Loucy (cell line): ENCODE data around the gene GZMM.

Experiments used
- H2AFZ ChIP-seq: fragments of 200-600 bp; sonication (generic); 2 replicates; pipeline ENCODE4 v1.6.0; 2016; ENCODE audit warnings: antibody characterized with exemption, mild to moderate bottlenecking, low read length, moderate library complexity
- H3F3A ChIP-seq: fragments of 200-600 bp; 2 replicates; pipeline ENCODE4 v1.6.0; 2016; ENCODE audit warnings: antibody characterized with exemption, low read depth, mild to moderate bottlenecking
- H3K27me3 ChIP-seq: fragments of 200-600 bp; sonication (generic); 2 replicates; pipeline ENCODE4 v1.6.1; 2014; ENCODE audit warnings: low read length, mild to moderate bottlenecking; ENCODE audit not compliant: insufficient read depth, poor library complexity, severe bottlenecking
- H3K36me3 ChIP-seq: fragments of 200-600 bp; sonication (generic); 2 replicates; pipeline ENCODE4 v1.6.1; 2016; ENCODE audit warnings: low read length; ENCODE audit not compliant: insufficient read depth
- H3K4me1 ChIP-seq: fragments of 200-600 bp; sonication (generic); 2 replicates; pipeline ENCODE4 v1.5.1; 2014; ENCODE audit warnings: low read length, mild to moderate bottlenecking; ENCODE audit not compliant: insufficient read depth, poor library complexity, severe bottlenecking
- H3K4me2 ChIP-seq: fragments of 200-600 bp; sonication (generic); 2 replicates; pipeline ENCODE4 v1.6.0; 2014; ENCODE audit warnings: antibody characterized with exemption, low read length, low read depth, mild to moderate bottlenecking; ENCODE audit not compliant: poor library complexity, severe bottlenecking
- H3K4me3 ChIP-seq: fragments of 200-600 bp; sonication (generic); 2 replicates; pipeline ENCODE4 v1.5.1; 2014; ENCODE audit warnings: low read length, mild to moderate bottlenecking, mixed read lengths; ENCODE audit not compliant: poor library complexity, severe bottlenecking
- H3K79me2 ChIP-seq: fragments of 200-600 bp; sonication (generic); 2 replicates; pipeline ENCODE4 v1.6.1; 2014; ENCODE audit warnings: low read length; ENCODE audit not compliant: insufficient read depth
- H3K9ac ChIP-seq: fragments of 200-600 bp; sonication (generic); 2 replicates; pipeline ENCODE4 v1.6.0; 2014; ENCODE audit warnings: mild to moderate bottlenecking, low read depth, low read length, moderate library complexity; ENCODE audit not compliant: poor library complexity, severe bottlenecking
- H3K9me2 ChIP-seq: fragments of 200-600 bp; sonication (generic); replicated peaks from 2 replicates; pipeline ENCODE4 v1.6.1; 2016; ENCODE audit warnings: low read depth, low read length, mixed read lengths
- H3K9me3 ChIP-seq: fragments of 200-600 bp; sonication (generic); 2 replicates; pipeline ENCODE4 v1.6.1; 2014; ENCODE audit warnings: mild to moderate bottlenecking, antibody characterized with exemption, low read length, low read depth; ENCODE audit not compliant: insufficient read depth
- H4K20me1 ChIP-seq: fragments of 200-600 bp; sonication (generic); 2 replicates; pipeline ENCODE4 v1.6.0; 2014; ENCODE audit warnings: antibody characterized with exemption, low read length, mild to moderate bottlenecking; ENCODE audit not compliant: insufficient read depth, poor library complexity, severe bottlenecking
- EZH2phosphoT487 ChIP-seq: fragments of 200-600 bp; IDR thresholded peaks from 2 replicates; pipeline ENCODE4 v1.6.1; 2018; ENCODE audit warnings: antibody characterized with exemption, mild to moderate bottlenecking, moderate library complexity, borderline replicate concordance
- TF ChIP-seq, protein P1 (sequence below): fragments of 200-600 bp; sonication (generic); conservative IDR thresholded peaks from 2 replicates; pipeline ENCODE4 v1.5.1; 2014; ENCODE audit warnings: mild to moderate bottlenecking, antibody characterized with exemption, low read length

Gene GZMM

DNA sequence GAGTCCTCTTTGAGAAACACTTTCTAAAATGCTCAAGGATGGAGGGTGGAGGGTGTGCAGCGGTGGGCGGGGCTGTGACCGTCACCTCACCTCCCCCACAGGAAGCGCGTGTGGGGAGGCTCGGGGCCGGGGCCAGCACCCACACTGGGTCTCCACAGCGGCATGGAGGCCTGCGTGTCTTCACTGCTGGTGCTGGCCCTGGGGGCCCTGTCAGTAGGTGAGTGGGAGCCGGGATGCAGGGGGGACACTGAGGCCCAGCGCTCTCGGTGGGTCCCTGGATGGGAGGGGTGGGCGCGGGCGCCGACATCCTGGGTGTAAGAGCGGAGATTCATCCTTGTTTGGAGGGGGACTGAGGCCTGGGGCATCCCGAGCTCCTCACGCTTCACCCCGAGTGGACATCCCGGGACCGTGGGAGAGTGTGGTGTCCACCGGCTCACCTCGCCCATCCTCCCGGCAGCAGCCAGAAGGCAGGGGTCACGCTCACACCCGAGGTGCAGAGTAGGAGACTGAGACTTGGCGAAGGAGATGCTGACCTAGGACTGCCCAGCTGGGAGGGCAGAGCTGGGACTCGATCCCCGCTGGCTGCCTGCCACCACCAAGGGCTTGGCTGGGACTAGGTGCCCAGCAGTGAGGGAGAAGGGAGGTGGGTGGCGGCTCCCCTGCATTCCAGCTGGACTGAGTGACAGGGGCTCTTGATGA, at the start of gene GZMM:
TSS of gene GZMM (plus strand) at position 144 of the 699 bp plus-strand sequence. CDS start at position 163, 19 bp downstream.
- Histone ChIP-seq H3F3A (no peaks in the 10 kb centered on the region), H2AFZ (no peak within 1 kb of the TSS), H3K4me3 (no peak within 1 kb of the TSS), H3K9ac (no peak within 1 kb of the TSS), H4K20me1 (no peaks in the 10 kb centered on the region), H3K9me2 (no peaks in the 10 kb centered on the region), H3K4me1 (no peaks in the 10 kb centered on the region), H3K9me3 (no peaks in the 10 kb centered on the region), H3K27me3 (no peaks in the 10 kb centered on the region), H3K4me2 (no peak within 1 kb of the TSS), H3K79me2 (no peaks in the 10 kb centered on the region), H3K36me3 (peaks cover 13% of the 10 kb centered on the region; the same call in 1 of the 2 replicates)
- TF ChIP-seq EZH2phosphoT487, result no peak
- TF ChIP-seq, protein P1, sequence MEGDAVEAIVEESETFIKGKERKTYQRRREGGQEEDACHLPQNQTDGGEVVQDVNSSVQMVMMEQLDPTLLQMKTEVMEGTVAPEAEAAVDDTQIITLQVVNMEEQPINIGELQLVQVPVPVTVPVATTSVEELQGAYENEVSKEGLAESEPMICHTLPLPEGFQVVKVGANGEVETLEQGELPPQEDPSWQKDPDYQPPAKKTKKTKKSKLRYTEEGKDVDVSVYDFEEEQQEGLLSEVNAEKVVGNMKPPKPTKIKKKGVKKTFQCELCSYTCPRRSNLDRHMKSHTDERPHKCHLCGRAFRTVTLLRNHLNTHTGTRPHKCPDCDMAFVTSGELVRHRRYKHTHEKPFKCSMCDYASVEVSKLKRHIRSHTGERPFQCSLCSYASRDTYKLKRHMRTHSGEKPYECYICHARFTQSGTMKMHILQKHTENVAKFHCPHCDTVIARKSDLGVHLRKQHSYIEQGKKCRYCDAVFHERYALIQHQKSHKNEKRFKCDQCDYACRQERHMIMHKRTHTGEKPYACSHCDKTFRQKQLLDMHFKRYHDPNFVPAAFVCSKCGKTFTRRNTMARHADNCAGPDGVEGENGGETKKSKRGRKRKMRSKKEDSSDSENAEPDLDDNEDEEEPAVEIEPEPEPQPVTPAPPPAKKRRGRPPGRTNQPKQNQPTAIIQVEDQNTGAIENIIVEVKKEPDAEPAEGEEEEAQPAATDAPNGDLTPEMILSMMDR, result no peak

DNA sequence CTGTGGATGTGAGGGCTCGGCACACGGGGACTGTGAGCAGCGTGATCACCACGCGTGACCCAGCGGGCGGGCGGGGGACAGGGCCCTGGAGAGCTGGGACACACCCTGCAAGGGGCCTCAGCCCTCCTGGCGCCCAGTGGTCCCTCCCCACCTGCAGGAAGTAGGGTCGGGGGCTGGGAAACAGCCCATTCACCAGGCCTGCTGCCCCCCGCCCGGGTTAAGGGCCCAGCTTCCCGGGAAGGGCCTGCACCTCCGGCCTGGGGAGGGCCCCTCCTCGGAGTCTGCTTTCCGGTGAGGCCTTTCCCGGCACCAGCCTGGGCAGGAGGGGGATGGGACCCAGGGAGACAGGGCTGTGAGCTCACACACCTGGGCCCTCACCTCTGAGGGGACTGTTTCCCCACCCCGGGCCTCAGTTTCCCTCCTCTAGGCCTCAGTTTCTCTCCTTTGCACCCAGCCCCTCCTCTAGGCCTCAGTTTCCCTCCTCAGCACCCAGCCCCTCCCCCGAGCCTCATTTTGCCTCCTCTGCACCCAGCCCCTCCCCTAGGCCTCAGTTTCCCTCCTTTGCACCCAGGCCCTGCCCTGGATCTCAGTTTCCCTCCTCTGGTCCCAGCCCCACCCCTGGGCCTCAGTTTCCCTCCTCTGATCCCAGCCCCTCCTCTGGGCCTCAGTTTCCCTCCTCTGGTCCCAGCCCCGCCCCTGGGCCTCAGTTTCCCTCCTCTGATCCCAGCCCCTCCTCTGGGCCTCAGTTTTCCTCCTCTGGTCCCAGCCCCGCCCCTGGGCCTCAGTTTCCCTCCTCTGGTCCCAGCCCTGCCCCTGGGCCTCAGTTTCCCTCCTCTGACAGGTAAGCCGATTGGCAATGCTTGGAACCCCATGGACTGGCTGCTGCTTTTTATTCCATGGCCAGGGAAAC, 49.4 kb upstream of the GZMM start:
- Histone ChIP-seq H3F3A (peaks cover 5% of the 10 kb centered on the region; the same call in 1 of the 2 replicates), H3K36me3 (no peaks in the 10 kb centered on the region), H3K4me2 (no peak overlapping the region), H3K79me2 (peaks cover 6% of the 10 kb centered on the region; the same call in 1 of the 2 replicates), H4K20me1 (no peaks in the 10 kb centered on the region), H3K9me3 (no peaks in the 10 kb centered on the region), H3K4me1 (no peaks in the 10 kb centered on the region), H3K9ac (no peak overlapping the region), H3K9me2 (no peaks in the 10 kb centered on the region), H2AFZ (no peak overlapping the region), H3K27me3 (no peaks in the 10 kb centered on the region), H3K4me3 (no peak overlapping the region)
- TF ChIP-seq, protein P1, result no peak
- no peak for TF ChIP-seq EZH2phosphoT487

DNA sequence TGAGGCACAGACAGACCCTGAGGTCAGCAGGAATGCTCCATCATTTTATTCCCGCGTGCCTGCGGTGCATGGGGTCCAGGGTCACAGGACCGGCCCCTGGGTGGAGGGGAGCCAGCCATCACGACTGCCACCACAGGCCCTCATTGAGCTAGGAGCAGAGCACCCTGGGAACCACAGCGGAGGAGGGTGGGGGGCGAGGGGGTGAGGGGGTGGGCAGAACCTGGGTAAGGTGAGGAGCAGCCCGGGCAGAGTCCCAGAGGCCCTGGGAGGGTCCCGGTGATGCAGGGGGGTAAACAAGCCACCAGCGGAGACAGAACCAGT, 48.8 kb upstream of the GZMM start:
- Histone ChIP-seq H3K9me2 (no peaks in the 10 kb centered on the region), H4K20me1 (no peaks in the 10 kb centered on the region), H2AFZ (no peak overlapping the region), H3K9me3 (no peaks in the 10 kb centered on the region), H3K36me3 (no peaks in the 10 kb centered on the region), H3F3A (peaks cover 5% of the 10 kb centered on the region; the same call in 1 of the 2 replicates), H3K9ac (no peak overlapping the region), H3K4me2 (no peak overlapping the region), H3K27me3 (no peaks in the 10 kb centered on the region), H3K79me2 (no peaks in the 10 kb centered on the region), H3K4me3 (no peak overlapping the region), H3K4me1 (no peaks in the 10 kb centered on the region)
- TF ChIP-seq EZH2phosphoT487, result no peak
- TF ChIP-seq, protein P1, result no peak
